Activated naive CD8-positive, alpha-beta T cell treated with anti-CD3 and anti-CD28 coated beads, Interleukin-2, amount 50 U/mL, for 16 hours (primary cell): ENCODE data around the gene CLRN3.

Source experiments
- DNase-seq: peaks from one replicate; pipeline ENCODE4 v3.0.0-alpha.2; 2020; ENCODE audit warnings: low read depth, low spot score

Gene CLRN3

GRCh38 chr10:127899766-127900387, 7.1 kb upstream of the CLRN3 start:
- DNase-seq: no peak

GRCh38 chr10:127897177-127897576, 4.4 kb upstream of the CLRN3 start:
- DNase-seq: no peak

- DNase-seq: no peak
These were observed 3.8 kb upstream of the CLRN3 start for GRCh38 chr10:127896590-127896989.

GRCh38 chr10:127894146-127894545, 1.4 kb upstream of the CLRN3 start:
- DNase-seq: no peak

- DNase-seq: no peak
These were observed 1.9 kb downstream of the CLRN3 start for GRCh38 chr10:127890832-127891334.

- DNase-seq: no peak
These were observed 2.5 kb downstream of the CLRN3 start for GRCh38 chr10:127890216-127890615.

GRCh38 chr10:127889605-127890195, 3.0 kb downstream of the CLRN3 start:
- no peak for DNase-seq

GRCh38 chr10:127888521-127889312, 4.0 kb downstream of the CLRN3 start:
- no peak for DNase-seq

- no peak for DNase-seq
These were observed 5.0 kb downstream of the CLRN3 start for GRCh38 chr10:127887541-127888415.

- no peak for DNase-seq
These were observed 6.2 kb downstream of the CLRN3 start for GRCh38 chr10:127886371-127887051.

- DNase-seq: no peak
These were observed 8.2 kb downstream of the CLRN3 start for GRCh38 chr10:127884501-127884900.

- DNase-seq: no peak
These were observed 9.2 kb downstream of the CLRN3 start for GRCh38 chr10:127883516-127883915.

- no peak for DNase-seq
These were observed 9.8 kb downstream of the CLRN3 start for GRCh38 chr10:127882801-127883459.

- DNase-seq: no peak
These were observed 10.3 kb downstream of the CLRN3 start for GRCh38 chr10:127882391-127882790.

- DNase-seq: no peak
These were observed 11.5 kb downstream of the CLRN3 start for GRCh38 chr10:127881262-127881661.

GRCh38 chr10:127880557-127880956, 12.2 kb downstream of the CLRN3 start:
- DNase-seq: no peak

GRCh38 chr10:127878475-127879055, 14.2 kb downstream of the CLRN3 start:
- no peak for DNase-seq

- no peak for DNase-seq
These were observed 15.0 kb downstream of the CLRN3 start for GRCh38 chr10:127877699-127878098.

GRCh38 chr10:127877116-127877515, 15.6 kb downstream of the CLRN3 start:
- DNase-seq: no peak

- no peak for DNase-seq
These were observed 16.8 kb downstream of the CLRN3 start for GRCh38 chr10:127875916-127876315.
